Loucy (cell line): ENCODE measurements around the gene MPPE1.

Experiments
- EZH2phosphoT487 ChIP-seq: fragments of 200-600 bp; IDR thresholded peaks from 2 replicates; pipeline ENCODE4 v1.6.1; 2018; ENCODE audit warnings: antibody characterized with exemption, mild to moderate bottlenecking, moderate library complexity, borderline replicate concordance
- TF ChIP-seq, protein P1 (sequence below): fragments of 200-600 bp; sonication (generic); conservative IDR thresholded peaks from 2 replicates; pipeline ENCODE4 v1.5.1; 2014; ENCODE audit warnings: mild to moderate bottlenecking, antibody characterized with exemption, low read length

- TF ChIP-seq, protein P1, sequence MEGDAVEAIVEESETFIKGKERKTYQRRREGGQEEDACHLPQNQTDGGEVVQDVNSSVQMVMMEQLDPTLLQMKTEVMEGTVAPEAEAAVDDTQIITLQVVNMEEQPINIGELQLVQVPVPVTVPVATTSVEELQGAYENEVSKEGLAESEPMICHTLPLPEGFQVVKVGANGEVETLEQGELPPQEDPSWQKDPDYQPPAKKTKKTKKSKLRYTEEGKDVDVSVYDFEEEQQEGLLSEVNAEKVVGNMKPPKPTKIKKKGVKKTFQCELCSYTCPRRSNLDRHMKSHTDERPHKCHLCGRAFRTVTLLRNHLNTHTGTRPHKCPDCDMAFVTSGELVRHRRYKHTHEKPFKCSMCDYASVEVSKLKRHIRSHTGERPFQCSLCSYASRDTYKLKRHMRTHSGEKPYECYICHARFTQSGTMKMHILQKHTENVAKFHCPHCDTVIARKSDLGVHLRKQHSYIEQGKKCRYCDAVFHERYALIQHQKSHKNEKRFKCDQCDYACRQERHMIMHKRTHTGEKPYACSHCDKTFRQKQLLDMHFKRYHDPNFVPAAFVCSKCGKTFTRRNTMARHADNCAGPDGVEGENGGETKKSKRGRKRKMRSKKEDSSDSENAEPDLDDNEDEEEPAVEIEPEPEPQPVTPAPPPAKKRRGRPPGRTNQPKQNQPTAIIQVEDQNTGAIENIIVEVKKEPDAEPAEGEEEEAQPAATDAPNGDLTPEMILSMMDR = no peak
- TF ChIP-seq EZH2phosphoT487 = no peak
These were observed 2.5 kb downstream of the MPPE1 start for GRCh38 chr18:11905613-11906012.
